C1 segment of cervical spinal cord (tissue), 14 donors: ENCODE measurements around the gene PMVK.
A peak's percentile ranks its signal among the peaks of the same experiment; 100 is the strongest.

Source experiments
- DNase-seq, 14 donors: peaks; one replicate each; lab custom pipeline; 2025; lab: John Stamatoyannopoulos, UW

Gene PMVK

DNA sequence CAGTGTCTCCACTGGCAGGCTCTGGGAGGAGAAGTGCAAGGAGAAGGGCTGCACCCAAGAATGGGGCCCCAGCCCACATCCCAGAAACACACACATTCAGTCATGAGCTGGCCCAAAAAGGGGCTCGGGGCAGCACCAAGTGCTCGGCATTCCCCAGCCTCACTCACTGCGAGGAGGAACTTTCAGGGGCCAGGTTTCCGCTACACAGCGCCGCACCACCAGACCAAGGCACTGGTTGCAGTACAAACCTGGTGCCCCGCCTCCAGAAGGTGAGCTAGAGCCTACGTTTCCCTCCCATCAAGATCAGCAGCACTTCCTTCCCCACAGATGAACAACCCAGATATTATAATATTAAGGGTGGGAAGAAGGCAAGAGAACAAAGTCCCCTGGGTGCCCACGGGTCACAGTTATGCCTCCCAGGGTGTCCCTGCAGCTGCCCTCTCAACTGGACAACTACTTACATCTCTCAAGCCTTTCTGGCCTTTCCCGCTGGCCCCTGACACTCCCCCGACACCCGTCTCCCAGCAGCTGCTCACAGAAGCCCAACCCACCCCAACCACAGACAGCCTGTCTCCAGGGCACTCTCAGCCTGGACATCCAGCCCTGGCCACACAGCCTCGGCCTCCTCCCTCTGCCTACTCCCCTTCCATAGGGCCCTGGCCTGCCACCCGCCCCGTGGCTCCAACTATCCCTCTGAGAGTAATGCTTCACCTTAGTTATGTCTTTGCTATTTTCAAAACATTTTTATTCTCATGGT lies 15.6 kb upstream of the PMVK start:
- DNase-seq = no peak

DNA sequence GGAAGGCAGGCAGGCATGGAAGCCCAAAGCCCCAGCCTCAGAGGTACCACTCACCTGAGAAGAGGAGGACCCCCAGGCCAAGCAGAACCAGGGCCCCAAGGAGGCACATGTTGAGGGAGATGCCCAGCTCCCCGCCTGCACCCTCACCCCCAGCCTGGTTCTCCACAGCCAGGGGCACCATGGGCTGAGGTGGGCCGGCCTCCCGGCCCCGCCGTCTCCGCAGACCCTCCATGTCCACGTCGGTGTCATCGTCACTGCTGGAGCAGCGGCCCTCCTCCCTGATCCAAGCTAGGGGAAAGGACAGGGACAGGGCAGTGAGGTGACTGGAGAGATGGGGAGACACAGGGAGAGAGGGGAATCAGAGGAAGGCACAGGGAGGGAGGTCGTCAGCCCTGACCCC lies 11.6 kb upstream of the PMVK start:
- no peak for DNase-seq

DNA sequence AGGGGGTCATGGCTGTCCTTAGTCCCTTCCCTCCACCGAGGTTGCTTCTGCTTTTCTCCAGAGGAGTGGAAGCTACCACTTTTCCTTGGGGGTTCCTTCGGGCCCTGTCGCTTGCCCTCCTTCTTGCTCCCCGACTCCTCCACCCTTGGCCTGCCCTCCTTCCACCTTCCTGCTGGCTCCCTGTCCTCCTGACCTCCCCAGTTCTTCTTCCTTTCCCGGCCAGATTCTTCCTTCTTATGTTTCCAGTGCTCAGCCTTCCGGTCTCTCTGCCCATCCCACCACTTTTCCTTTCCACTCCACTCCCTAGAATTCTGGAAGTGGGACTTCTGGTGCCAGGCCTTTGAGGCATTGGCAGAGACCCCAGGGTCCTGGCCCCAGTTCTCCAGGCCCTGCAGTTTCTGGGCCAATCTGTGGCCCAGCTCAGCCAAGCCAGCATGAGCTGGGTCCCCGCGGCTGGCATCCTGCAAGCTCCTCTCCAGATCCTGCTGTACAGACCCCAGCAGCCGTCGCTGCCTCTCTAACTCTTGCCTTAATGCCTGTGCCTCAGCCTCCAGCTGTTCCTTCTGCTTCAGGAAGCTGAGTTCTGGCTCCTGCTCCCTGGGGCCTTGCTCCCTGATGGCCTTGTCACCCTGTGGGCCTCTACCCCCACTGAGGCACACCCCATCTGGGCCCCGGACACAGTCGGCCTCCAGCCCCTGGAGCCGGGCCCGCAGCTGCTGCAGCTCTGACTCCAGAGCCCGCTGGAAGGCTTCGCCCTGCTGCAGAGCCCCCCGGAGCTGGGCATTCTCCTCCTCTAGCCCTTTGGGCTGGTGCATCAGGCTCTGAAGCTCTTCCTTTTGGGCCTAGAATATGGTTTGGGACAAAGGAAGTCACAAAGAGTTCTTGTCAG lies 9.7 kb upstream of the PMVK start:
- DNase-seq = peak in 1 of 14 donors; percentile 38

DNA sequence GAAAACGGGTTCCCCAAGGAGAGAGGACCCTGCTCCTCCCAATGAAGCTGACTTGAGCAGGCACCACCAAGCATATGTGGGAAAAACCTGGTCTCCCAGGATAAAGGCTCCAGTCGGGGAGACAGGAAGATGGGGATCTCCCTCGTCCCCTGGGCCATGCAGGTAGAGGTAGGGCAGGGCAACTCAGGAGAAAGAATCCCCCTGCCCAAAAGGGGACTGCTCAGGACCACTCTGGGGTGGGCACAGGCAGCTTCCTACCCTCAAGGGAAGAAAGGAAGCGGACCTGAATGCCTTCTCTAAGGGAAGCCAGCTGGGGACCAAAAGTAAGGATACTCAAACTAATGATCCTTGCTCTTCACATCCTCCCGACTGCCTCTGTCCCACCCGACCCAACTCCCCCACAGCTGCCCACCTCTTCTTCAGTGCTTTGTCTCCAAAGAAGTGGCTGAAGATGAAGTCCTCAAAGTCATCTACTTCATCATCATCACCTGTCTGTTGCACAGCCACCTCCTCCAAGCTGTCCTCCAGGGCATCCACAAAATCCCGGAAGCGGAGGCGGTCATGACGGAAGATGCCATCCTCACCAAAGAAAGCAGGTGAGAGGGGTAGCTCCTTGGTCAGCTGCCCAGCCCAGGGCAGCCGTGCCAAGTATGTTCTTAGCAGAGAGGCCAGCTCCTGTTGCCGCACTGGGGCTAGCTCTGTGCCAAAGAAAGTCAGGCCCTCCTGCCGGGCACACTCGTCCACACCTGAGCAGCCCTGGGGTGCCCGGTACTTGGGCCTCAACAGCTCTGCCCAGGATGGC lies 8.8 kb upstream of the PMVK start:
- DNase-seq = no peak

DNA sequence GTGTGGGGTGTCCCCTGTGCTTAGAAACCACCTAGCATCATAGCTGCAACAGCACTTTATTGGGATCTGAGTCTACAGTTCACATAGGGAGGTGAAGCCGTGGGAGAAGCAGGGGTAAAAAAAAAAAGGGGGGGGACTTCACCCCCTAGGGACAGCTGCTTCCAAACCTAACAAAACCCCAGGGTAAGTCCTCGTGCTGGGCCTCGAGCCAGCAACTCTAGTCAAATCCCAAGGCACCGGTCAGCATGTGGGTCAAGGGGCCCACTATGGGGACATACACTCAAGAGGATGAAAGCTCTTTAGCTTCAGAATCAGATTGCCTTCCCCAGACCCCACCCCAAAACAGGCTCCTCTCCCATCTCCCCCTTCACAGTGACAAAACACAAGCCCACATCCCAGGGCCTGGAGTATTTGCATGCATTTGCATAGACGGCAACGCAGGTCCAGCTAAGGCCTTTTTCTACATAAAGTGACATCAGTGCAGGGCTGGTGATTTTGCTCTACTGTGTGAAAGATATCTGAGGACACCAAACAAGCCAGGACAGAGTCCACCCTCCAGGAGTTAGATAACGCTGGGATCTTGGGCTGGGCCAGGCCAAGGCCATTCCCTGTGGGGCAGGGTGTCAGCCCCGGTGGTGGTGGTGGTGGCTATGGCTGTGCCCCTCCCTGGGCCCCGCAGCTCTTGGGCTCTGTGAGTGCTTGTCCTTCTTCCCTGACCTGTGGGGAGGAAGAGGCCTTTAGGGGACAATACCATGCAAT lies 8.1 kb upstream of the PMVK start:
- DNase-seq = no peak

DNA sequence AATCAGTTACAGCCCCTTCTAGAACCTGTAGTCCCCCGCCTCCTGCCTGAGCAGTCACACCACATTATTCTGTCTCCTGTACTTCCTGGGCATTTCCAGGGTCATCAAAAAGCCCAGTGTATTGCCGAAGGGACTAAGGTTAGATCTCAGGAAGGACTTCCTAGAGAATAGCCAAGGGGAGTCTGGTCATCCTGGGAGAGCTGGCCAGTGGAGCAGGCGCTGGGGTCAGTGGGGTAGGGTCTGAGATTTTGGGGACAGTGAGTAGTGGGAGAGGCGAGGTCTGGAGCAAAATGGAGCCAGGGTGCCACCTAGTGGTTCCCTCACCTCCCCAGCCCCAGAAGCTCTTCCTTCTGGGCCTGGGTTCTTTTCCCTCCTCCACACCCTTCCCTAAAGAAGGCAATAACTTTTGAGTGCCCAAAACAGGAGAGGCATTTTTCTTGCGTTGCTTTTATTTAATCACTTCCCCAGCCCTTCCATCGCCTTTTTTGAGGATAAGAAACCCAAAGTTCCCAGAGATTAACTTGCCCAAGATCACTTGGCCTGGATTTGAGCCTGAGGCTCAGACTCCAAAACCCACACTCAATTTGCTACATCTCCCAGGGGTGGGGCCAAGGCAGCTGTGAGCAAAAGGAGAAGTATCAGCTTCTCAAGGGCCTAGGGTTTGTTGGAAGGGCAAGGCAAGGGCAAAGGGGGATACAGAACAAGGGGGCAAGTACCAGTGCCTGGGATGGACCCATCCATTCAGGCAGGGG lies 7.3 kb upstream of the PMVK start:
- peak in 1 of 14 donors; percentile 17 for DNase-seq

DNA sequence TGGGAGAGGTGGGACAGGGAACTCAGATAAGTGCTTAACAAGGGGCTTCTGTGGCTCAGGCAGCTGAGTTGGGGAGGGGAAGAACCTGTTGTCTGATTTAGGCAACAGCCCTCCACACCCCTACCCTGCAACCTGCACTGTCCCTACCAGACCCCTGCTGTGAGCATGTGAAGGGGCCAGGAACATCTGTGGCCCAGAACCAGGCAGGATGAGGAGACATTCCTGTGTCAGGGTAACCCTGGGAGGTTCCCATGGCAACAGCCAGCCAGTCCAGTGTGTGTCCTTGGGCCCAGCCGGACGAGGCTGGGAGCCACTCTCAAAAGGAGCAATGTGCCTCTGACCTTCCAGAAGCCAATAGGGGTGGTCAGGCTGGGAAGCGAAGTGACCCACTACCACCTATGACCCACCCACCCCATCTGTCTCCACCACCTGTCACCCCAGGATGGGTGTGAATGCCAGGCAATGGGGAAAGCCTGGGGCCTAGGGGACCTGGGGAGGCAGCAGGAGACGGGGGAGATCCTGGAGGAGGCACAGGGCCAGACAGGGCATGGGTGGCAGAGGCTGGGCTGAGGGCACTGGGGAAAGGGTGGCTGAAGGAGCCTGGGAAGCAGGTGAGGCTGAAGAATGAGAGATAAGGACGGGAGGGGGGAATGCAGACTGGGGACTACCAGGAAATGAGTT lies 5.0 kb upstream of the PMVK start:
- DNase-seq = peak in 7 of 14 donors; percentile 29 to 52 (median 41)

DNA sequence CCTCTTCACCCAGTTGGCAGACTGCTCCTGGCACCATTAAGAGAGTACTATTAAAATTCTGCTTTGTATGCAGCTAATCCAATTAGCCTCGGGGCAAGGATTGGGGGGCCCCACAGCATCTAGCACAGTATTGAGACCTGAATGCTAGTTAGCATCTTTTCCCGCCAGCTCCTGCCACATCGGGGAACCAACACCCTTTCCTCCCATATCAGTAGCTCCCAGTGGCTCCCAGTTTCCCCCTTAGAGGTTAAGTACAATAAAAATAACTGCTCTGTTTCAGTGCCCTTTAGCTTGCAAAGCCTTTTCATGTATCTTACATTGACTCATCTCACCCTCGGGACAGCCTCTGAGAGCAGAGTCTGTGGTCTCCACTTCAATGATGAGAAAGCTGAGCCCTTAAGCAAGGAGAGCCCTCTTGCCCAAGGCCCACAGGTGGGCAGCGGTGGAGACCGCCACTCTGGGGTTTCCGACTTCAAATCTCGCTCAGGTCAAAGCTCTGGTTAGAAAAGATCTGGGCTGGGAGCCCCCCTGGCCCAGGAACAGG lies 4.2 kb upstream of the PMVK start:
- DNase-seq = no peak

DNA sequence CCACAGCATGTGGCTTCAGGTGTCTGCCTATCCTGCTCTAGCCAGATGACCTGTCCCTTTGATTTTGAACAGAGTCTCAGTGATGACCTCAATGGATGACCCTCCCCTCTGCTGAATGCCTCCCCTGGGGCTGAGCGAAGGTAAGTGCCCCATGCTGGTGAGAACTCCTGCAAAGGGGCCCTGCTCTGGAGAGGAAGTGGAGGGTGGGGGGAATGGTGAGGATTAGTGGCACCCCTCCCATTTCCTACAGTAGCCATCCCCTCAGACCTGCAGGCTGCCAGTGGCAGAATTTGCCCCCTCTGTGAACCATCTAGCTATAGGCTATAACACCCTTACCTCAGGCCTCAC lies 3.7 kb upstream of the PMVK start:
- DNase-seq = no peak

DNA sequence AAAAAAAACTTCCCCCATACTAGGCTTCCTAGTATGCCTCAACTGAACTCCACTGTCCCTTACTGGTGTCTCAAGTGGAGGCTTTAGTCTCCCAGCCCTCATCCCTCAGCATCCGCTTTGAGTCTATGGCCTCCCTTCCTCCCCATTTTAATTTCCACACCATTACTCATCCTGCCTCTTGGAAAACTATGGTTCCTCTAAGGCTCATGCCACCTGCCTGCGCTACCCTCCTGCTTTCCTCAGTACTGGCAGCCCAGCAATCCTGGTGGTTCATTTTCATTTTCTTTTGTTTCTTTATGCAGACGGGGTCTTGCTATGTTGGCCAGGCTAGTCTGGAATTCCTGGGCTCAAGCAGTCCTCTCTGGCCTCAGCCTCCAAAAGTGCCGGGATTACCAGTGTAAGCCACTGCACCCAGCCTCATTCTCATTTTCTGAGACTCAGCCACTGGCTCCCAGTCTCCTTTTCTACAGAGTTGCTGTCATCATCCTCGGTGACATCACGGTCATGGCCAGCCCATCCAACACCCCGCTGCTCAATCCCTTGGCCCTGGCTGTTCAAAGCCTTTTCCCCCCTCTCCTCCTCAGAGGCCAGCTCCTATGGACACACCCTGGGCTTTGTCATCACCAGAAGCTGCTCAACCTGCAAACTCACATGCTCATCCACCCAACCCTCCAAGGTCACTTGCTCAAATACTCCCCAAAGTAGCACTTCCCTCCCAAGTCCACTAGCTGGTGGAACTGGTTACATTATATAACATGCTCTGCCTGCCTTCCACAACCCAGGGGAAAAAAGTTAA lies 2.3 kb upstream of the PMVK start:
- DNase-seq = no peak

DNA sequence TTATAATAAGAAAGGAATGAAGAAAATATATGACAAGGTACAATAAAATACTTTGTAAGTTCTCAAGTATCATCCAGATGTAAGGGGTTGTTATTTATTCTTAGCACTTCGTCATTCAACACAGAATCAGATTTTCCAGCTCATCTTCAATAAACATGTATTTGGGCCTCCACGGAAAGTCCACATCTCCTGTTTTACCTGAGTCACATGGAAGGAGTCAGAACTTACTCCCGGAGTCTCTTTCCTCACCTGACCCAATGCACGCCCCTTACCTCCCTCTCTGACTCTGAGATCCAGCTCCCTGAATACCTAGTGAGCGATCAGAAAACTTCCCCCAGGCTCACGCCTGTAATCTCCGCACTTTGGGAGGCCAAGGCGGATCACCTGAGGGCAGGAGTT lies 1.5 kb upstream of the PMVK start:
- no peak for DNase-seq

DNA sequence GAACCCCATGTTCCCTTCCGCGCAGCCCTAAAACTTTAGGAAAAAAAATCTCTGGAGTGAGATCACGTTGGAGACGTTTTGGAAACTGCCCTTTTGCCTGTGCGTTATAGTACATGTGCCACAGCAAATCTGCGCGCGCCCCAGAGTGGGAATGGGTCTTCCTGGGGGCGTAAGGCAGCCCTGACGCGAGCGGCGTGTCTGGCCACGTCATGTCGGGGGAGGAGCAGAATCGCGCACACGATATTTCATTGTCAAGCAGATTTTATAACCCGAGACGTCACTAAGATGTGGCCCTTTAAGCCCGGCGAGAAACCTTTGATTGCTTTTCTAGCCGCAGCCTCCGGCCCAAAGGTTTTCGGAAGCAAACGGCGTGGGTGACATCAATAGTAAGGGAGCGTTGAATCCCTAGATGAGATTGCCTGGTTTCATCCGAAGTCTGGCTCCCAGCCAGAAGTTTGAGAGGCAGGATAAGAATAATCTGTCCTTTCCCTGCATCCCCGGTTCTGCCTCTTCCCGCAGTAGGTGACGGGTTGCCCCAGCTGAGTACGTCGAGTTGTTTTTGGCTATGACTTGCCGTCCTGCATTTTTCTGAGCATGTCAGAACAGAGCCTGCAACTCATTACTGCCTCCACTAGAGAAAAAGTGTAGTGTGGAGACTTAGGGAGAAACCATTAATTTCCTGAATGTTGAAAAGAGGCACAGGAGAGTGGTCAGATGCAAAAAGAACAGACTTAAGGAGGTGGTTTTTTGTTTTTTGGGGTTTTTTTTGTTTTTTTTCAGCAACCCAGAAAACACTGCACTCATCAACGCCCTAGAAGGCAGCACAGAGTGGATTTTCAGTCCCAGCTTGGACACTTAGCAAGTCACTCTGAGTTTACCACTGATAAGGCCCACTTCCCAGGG lies 817 bp upstream of the PMVK start:
- DNase-seq = peak; percentile 82 to 100 (median 97)

DNA sequence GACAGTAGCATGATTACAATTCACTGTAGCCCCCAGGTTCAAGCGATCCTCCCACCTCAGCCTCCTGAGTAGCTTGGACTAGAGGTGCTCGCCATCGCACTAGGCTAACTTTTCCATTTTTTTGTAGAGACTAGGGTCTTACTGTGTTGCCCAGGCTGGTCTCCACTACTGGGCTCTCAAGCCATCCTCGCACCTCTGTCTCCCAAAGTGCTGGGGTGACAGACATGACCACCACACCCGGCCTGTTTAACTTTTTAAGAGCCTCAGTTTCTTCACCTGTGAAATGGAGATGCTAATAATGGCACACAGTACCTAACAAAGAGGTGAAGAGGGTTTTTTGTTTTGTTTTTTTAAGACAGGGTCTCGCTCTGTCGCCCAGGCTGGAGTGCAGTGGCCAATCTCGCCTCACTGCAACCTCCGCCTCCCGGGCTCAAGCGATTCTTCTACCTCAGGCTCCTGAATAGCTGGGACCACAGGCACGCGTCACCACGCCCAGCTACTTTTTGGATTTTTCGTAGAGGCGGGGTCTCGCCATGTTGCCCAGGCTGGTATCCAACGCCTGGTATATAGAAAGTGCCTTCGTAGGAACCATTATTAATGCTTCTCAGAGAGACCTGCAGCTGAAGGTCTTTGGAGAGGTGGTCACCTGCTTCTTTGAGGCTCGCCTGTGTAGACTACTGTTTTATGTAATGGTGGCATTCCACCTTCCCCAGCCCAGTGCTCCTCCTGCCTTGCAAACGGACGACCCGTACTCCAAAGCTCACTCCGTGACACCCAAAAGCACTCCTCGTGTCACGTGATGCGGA lies 567 bp downstream of the PMVK start:
- DNase-seq = no peak

DNA sequence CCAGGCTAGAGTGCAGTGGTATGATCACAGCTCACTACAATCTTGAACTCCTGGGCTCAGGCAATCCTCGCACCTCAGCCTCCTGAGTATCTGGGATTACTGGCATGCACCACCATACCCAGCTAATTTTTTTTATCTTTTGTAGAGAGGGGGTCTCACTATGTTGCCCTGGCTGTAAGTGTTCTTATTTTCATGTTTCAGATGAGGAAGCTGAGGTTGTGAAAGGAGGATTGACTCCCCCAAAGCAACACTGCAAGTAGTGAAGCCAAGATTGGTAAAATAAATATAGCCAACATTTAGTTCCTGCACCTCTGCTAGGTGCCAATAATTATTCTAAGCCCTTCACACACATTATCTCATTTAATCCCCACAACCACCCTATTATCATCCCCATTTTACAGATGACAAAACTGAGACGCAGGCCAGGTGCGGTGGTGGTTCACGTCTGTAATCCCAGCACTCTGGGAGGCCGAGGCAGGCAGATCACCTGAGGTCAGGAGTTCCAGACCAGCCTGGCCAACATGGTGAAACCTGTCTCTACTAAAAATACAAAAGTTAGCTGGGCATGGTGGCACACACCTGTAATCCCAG lies 2.1 kb downstream of the PMVK start:
- no peak for DNase-seq

DNA sequence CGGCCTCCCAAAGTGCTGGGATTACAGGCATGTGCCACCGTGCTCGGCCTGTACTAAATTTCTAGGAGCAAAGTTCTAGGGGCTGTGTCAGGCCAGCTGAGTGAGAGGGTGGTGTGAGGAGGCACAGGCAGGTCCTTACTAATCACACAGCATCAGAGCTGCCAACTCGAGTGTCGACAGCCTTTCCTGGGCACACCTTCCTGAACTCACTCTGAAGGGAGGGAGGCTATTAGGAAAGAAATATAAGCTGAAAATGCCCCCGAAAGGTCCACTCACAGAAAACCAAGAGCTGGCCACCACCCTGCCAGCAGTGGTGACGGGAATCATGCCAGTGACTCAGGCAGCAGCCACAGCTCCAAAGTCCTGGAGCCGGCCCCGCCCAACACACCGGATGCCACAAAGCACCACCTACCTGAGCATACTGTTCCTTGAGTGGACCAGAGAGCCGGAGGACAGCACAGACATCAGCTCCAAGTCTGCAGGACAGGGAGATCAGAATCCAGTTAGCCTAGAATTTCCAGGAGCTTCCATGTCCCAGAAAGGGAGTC lies 4.5 kb downstream of the PMVK start:
- no peak for DNase-seq

DNA sequence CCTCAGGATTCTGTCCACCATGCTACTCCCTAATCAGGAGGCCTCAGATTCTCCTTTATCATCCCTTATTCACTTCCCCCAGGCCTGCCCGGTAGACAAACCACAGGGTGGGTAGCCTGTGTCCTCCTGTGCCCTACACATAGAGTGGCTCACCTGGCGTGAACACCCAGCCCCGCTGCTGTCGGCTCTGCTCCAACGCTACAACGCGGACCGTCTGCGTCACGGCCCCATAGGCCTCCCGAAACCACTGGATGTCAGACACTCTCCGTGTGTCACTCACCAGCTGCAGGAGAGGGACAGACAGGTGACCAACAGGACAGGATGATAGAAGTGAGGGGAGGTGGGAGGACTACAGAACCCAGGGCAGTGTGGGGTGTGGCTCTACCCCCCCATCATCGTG lies 10.3 kb downstream of the PMVK start:
- no peak for DNase-seq
